Measurements from ENCODE around the gene AFAP1.

Gene AFAP1

GRCh38 chr4:7841071-7841470, 98.6 kb downstream of the AFAP1 start:
- Histone ChIP-seq H3K4me1 (ENCODE audit: control insufficient read depth, insufficient read depth, low read length) (no peaks in the 10 kb centered on the region), H3K4me3 (ENCODE audit: low read depth, low read length) (no peak overlapping the region), H3K9me3 (ENCODE audit: control insufficient read depth, insufficient read depth, low read depth, low read length) (no peaks in the 10 kb centered on the region), H3K27ac (ENCODE audit: extremely low read depth, low read depth, low read length) (no peak overlapping the region), H3K36me3 (ENCODE audit: control insufficient read depth in 2 of 2, insufficient read depth in 1 of 2, low read length in 2 of 2) (peaks cover 0 to 5% of the 10 kb centered on the region in 2 experiments; a peak in 1 of 3 replicates)
- ChIA-PET CTCF (interaction anchor here (1.1 kb wide), 1 partner anchor 37 kb away, joined by 6 read pairs; no protein-coding TSS in a partner anchor), POLR2A (no interaction called here)
- TF ChIP-seq KLF16 (tag by site-specific recombination; IDR thresholded peaks at IDR 0.05), result no peak
- TF ChIP-seq ZNF138 (tag by site-specific recombination; IDR thresholded peaks at IDR 0.05; ENCODE audit: borderline replicate concordance), result no peak
- TF ChIP-seq PBX3 (CRISPR knock-in tag; IDR thresholded peaks at IDR 0.05), result no peak
- no peak for TF ChIP-seq ZNF362 (tag by site-specific recombination; IDR thresholded peaks at IDR 0.05)
- TF ChIP-seq ZNF530 (tag by site-specific recombination; IDR thresholded peaks at IDR 0.05; ENCODE audit: low read depth), result no peak
- TF ChIP-seq ZNF555 (tag by site-specific recombination; conservative IDR thresholded peaks at IDR 0.05), result no peak
- TF ChIP-seq ZNF521 (tag by site-specific recombination; IDR thresholded peaks at IDR 0.05), result no peak
- no peak for TF ChIP-seq ZNF791 (tag by site-specific recombination; IDR thresholded peaks at IDR 0.05)
- TF ChIP-seq ZNF341 (tag by site-specific recombination; IDR thresholded peaks at IDR 0.05; ENCODE audit: low read depth), result no peak
- no peak for TF ChIP-seq ELK4 (IDR thresholded peaks at IDR 0.05; ENCODE audit: borderline replicate concordance, low read depth, low read length)
- no peak for TF ChIP-seq ZNF501 (tag by site-specific recombination; IDR thresholded peaks at IDR 0.05)
- TF ChIP-seq ZNF473 (tag by site-specific recombination; IDR thresholded peaks at IDR 0.05), result no peak
- no peak for TF ChIP-seq RBAK (tag by site-specific recombination; IDR thresholded peaks at IDR 0.05)
- TF ChIP-seq ZBTB7A (tag by site-specific recombination; IDR thresholded peaks at IDR 0.05; ENCODE audit: low read depth), result no peak

DNA sequence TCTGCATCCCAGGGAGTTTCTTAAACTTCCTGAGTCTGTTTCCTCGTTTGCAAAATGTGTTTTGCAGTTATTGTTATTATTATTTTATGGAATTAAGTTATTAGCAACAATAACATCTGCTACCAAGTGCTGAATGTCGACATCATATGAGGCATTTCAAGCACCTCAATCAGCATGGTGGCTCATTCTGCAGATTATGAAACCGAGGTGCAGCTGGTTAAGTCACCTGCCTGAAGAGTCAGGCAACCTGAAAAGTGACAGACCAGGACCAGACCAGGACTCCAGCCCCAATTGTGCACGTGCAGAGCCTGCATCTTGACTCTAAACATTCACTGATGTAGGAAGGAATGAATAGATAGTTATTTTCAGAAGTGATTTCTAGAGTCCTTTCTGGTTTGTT, 99.8 kb downstream of the AFAP1 start:
- no peak for TF ChIP-seq ZNF132 (tag by site-specific recombination; IDR thresholded peaks at IDR 0.05; ENCODE audit: borderline replicate concordance)
- TF ChIP-seq SP3 (tag by site-specific recombination; IDR thresholded peaks at IDR 0.05), result no peak
- TF ChIP-seq, protein P1, sequence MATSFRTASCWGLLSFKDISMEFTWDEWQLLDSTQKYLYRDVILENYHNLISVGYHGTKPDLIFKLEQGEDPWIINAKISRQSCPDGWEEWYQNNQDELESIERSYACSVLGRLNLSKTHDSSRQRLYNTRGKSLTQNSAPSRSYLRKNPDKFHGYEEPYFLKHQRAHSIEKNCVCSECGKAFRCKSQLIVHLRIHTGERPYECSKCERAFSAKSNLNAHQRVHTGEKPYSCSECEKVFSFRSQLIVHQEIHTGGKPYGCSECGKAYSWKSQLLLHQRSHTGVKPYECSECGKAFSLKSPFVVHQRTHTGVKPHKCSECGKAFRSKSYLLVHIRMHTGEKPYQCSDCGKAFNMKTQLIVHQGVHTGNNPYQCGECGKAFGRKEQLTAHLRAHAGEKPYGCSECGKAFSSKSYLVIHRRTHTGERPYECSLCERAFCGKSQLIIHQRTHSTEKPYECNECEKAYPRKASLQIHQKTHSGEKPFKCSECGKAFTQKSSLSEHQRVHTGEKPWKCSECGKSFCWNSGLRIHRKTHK (tag by site-specific recombination; IDR thresholded peaks at IDR 0.05), result no peak
- TF ChIP-seq ZNF274 (IDR thresholded peaks at IDR 0.05; ENCODE audit: low read length), result no peak
- no peak for TF ChIP-seq ZNF274 (tag by site-specific recombination; IDR thresholded peaks at IDR 0.05; ENCODE audit: borderline replicate concordance)
- TF ChIP-seq, protein P2, sequence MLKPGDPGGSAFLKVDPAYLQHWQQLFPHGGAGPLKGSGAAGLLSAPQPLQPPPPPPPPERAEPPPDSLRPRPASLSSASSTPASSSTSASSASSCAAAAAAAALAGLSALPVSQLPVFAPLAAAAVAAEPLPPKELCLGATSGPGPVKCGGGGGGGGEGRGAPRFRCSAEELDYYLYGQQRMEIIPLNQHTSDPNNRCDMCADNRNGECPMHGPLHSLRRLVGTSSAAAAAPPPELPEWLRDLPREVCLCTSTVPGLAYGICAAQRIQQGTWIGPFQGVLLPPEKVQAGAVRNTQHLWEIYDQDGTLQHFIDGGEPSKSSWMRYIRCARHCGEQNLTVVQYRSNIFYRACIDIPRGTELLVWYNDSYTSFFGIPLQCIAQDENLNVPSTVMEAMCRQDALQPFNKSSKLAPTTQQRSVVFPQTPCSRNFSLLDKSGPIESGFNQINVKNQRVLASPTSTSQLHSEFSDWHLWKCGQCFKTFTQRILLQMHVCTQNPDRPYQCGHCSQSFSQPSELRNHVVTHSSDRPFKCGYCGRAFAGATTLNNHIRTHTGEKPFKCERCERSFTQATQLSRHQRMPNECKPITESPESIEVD (tag by site-specific recombination; IDR thresholded peaks at IDR 0.05), result no peak
- TF ChIP-seq ZSCAN23 (tag by site-specific recombination; IDR thresholded peaks at IDR 0.05), result no peak
- no peak for TF ChIP-seq ZNF121 (tag by site-specific recombination; IDR thresholded peaks at IDR 0.05)
- TF ChIP-seq ZNF600 (tag by site-specific recombination; IDR thresholded peaks at IDR 0.05), result no peak
- TF ChIP-seq REPIN1 (tag by site-specific recombination; IDR thresholded peaks at IDR 0.05; ENCODE audit: low read depth), result no peak
- TF ChIP-seq, protein P3, sequence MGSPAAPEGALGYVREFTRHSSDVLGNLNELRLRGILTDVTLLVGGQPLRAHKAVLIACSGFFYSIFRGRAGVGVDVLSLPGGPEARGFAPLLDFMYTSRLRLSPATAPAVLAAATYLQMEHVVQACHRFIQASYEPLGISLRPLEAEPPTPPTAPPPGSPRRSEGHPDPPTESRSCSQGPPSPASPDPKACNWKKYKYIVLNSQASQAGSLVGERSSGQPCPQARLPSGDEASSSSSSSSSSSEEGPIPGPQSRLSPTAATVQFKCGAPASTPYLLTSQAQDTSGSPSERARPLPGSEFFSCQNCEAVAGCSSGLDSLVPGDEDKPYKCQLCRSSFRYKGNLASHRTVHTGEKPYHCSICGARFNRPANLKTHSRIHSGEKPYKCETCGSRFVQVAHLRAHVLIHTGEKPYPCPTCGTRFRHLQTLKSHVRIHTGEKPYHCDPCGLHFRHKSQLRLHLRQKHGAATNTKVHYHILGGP (tag by site-specific recombination; IDR thresholded peaks at IDR 0.05), result no peak
- Histone ChIP-seq H3K36me3 (ENCODE audit: control insufficient read depth in 2 of 2, insufficient read depth in 1 of 2, low read length in 2 of 2) (peaks cover 0 to 5% of the 10 kb centered on the region in 2 experiments; a peak in 1 of 3 replicates), H3K4me3 (ENCODE audit: low read depth, low read length) (no peak overlapping the region), H3K4me1 (ENCODE audit: control insufficient read depth, insufficient read depth, low read length) (no peaks in the 10 kb centered on the region), H3K27ac (ENCODE audit: extremely low read depth, low read depth, low read length) (no peak overlapping the region), H3K9me3 (ENCODE audit: control insufficient read depth, insufficient read depth, low read depth, low read length) (no peaks in the 10 kb centered on the region)
- ChIA-PET POLR2A (no interaction called here), CTCF (interaction anchor here (0.7 kb wide), 1 partner anchor 246 kb away, joined by 3 read pairs; no protein-coding TSS in a partner anchor)
